SU-DHL-6 (cell line): Measurements from ENCODE around the gene SLC28A2.

Experiments used
- H2AFZ ChIP-seq: fragments of 200-600 bp; sonication (generic); 2 replicates; pipeline ENCODE4 v1.6.1; 2014; ENCODE audit warnings: low read depth, mild to moderate bottlenecking, moderate library complexity, mixed read lengths, antibody characterized with exemption, low read length; ENCODE audit not compliant: severe bottlenecking
- H3F3A ChIP-seq: fragments of 200-600 bp; shearing (Covaris generic); 2 replicates; pipeline ENCODE4 v1.6.0; 2016; ENCODE audit warnings: antibody characterized with exemption, mild to moderate bottlenecking; ENCODE audit not compliant: insufficient read depth
- H3K27ac ChIP-seq: fragments of 200-600 bp; sonication (generic); 2 replicates; pipeline ENCODE4 v1.5.1; 2016; ENCODE audit warnings: low read depth, mild to moderate bottlenecking, low read length, moderate library complexity, mixed read lengths
- H3K27me3 ChIP-seq: fragments of 200-600 bp; sonication (generic), shearing (Covaris generic); 2 replicates; pipeline ENCODE4 v1.6.0; 2014; ENCODE audit warnings: mild to moderate bottlenecking, low read length
- H3K36me3 ChIP-seq: fragments of 200-600 bp; sonication (generic); 2 replicates; pipeline ENCODE4 v1.6.1; 2014; ENCODE audit warnings: mild to moderate bottlenecking, low read length, mixed read lengths
- H3K4me2 ChIP-seq: fragments of 300-600, 200-600 bp; shearing (Covaris generic), sonication (generic); 2 replicates; pipeline ENCODE4 v1.6.0; 2014; ENCODE audit warnings: low read length, low read depth, mild to moderate bottlenecking; ENCODE audit not compliant: poor library complexity, severe bottlenecking
- H3K4me3 ChIP-seq: fragments of 200-600 bp; sonication (generic); 2 replicates; pipeline ENCODE4 v1.5.1; 2014; ENCODE audit warnings: antibody characterized with exemption, low read length, mild to moderate bottlenecking, mixed read lengths; ENCODE audit not compliant: insufficient read depth, poor library complexity, severe bottlenecking
- H3K79me2 ChIP-seq: fragments of 200-600 bp; sonication (generic); 2 replicates; pipeline ENCODE4 v1.6.1; 2014; ENCODE audit warnings: mild to moderate bottlenecking, low read length, moderate library complexity; ENCODE audit not compliant: insufficient read depth
- H3K9ac ChIP-seq: fragments of 200-600 bp; sonication (generic); 2 replicates; pipeline ENCODE4 v1.7.0; 2014; ENCODE audit warnings: mild to moderate bottlenecking, low read length
- H3K9me2 ChIP-seq: fragments of 200-600 bp; sonication (generic); replicated peaks from 2 replicates; pipeline ENCODE4 v1.6.1; 2014; ENCODE audit warnings: low read length; ENCODE audit not compliant: insufficient read depth
- H3K9me3 ChIP-seq: fragments of 200-600 bp; sonication (generic); 2 replicates; pipeline ENCODE4 v1.6.1; 2014; ENCODE audit warnings: low read length, mixed read lengths; ENCODE audit not compliant: insufficient read depth
- H4K20me1 ChIP-seq: fragments of 200-600 bp; sonication (generic); 2 replicates; pipeline ENCODE4 v1.6.1; 2014; ENCODE audit warnings: low read depth, mild to moderate bottlenecking, antibody characterized with exemption, low read length, moderate library complexity, mixed read lengths
- EZH2phosphoT487 ChIP-seq: fragments of 200-600 bp; sonication (generic), shearing (Covaris generic); conservative IDR thresholded peaks from 2 replicates; pipeline ENCODE4 v1.6.1; 2018; ENCODE audit warnings: mild to moderate bottlenecking, antibody characterized with exemption, low read length, moderate library complexity, mixed read lengths
- TF ChIP-seq, protein P1 (sequence below): fragments of 200-600 bp; sonication (generic); IDR thresholded peaks from one replicate; pipeline ENCODE4 v1.5.1; 2017; ENCODE audit warnings: antibody characterized with exemption, mild to moderate bottlenecking, low read length, moderate library complexity; ENCODE audit not compliant: insufficient read depth, poor library complexity, severe bottlenecking

SLC28A2 gene

DNA sequence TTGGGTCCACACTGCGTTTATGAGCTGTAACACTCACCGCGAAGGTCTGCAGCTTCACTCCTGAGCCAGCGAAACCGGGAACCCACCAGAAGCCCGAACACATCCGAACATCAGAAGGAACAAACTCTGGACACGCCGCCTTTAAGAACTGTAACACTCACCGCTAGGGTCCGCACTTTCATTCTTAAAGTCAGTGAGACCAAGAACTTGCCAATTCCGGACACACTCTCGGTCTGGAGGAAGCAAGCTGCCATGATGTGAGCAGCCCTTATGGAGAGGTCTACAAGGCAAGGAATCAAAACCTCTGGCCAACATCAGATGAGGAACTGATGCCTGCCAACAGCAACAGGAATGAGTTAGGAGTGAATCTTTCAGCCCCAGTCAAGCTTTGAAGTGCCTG is 62.9 kb downstream of the SLC28A2 start:
- H3K27me3 ChIP-seq = no peaks in the 10 kb centered on the region
- H3K9me3 ChIP-seq = no peaks in the 10 kb centered on the region
- no peaks in the 10 kb centered on the region for H4K20me1 ChIP-seq
- H3K4me3 ChIP-seq = no peak overlapping the region
- no peaks in the 10 kb centered on the region for H3K79me2 ChIP-seq
- H3K4me2 ChIP-seq = no peak overlapping the region
- no peak overlapping the region for H2AFZ ChIP-seq
- no peaks in the 10 kb centered on the region for H3K9me2 ChIP-seq
- H3K36me3 ChIP-seq = no peaks in the 10 kb centered on the region
- H3K9ac ChIP-seq = no peak overlapping the region
- TF ChIP-seq, protein P1, sequence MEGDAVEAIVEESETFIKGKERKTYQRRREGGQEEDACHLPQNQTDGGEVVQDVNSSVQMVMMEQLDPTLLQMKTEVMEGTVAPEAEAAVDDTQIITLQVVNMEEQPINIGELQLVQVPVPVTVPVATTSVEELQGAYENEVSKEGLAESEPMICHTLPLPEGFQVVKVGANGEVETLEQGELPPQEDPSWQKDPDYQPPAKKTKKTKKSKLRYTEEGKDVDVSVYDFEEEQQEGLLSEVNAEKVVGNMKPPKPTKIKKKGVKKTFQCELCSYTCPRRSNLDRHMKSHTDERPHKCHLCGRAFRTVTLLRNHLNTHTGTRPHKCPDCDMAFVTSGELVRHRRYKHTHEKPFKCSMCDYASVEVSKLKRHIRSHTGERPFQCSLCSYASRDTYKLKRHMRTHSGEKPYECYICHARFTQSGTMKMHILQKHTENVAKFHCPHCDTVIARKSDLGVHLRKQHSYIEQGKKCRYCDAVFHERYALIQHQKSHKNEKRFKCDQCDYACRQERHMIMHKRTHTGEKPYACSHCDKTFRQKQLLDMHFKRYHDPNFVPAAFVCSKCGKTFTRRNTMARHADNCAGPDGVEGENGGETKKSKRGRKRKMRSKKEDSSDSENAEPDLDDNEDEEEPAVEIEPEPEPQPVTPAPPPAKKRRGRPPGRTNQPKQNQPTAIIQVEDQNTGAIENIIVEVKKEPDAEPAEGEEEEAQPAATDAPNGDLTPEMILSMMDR = no peak
- TF ChIP-seq EZH2phosphoT487 = no peak
- no peak overlapping the region for H3K27ac ChIP-seq
- H3F3A ChIP-seq = no peaks in the 10 kb centered on the region

DNA sequence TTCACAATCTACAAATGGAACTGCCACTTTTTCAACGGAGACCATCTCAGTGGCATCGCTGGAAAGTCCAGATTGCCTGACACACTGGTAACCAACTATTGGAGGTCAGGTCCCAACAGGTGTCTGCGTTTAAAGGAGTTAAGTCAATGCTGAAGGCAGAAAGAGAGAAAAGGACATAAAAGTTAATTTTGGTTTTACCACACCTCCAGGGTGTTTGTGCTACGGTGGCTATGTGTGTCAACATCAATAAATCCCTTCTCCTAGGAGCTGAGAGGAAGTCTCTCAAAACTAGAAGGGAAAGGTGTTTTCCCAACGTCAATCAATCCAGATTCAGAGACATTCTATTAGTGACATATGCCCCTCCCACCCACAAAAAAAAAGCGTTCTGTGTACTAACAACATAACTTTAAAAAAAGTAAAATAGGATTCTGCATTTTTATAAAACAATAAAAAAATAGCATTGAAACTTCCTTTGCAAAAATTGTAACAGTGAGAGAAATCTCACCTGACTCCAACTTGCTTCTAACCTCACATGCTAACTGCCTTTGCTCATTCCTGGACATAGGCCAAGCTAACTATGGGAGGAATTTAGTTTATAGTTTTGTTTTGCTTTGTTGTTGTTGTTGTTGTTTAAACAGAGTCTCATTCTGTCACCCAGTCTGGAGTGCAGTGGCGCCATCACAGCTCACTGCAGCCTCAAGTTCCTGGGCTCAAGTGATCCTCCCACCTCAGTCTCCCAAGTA is 67.6 kb downstream of the SLC28A2 start:
- no peak overlapping the region for H3K4me2 ChIP-seq
- no peaks in the 10 kb centered on the region for H3F3A ChIP-seq
- no peaks in the 10 kb centered on the region for H3K79me2 ChIP-seq
- H3K9me3 ChIP-seq = no peaks in the 10 kb centered on the region
- H3K36me3 ChIP-seq = no peaks in the 10 kb centered on the region
- TF ChIP-seq, protein P1 = no peak
- TF ChIP-seq EZH2phosphoT487 = no peak
- H3K9me2 ChIP-seq = no peaks in the 10 kb centered on the region
- no peaks in the 10 kb centered on the region for H4K20me1 ChIP-seq
- H3K4me3 ChIP-seq = no peak overlapping the region
- H3K27me3 ChIP-seq = 0 out of 2 replicates have a peak, but pooled peaks cover 5% of the 10 kb centered on the region
- no peak overlapping the region for H3K27ac ChIP-seq
- no peak overlapping the region for H3K9ac ChIP-seq
- no peak overlapping the region for H2AFZ ChIP-seq

DNA sequence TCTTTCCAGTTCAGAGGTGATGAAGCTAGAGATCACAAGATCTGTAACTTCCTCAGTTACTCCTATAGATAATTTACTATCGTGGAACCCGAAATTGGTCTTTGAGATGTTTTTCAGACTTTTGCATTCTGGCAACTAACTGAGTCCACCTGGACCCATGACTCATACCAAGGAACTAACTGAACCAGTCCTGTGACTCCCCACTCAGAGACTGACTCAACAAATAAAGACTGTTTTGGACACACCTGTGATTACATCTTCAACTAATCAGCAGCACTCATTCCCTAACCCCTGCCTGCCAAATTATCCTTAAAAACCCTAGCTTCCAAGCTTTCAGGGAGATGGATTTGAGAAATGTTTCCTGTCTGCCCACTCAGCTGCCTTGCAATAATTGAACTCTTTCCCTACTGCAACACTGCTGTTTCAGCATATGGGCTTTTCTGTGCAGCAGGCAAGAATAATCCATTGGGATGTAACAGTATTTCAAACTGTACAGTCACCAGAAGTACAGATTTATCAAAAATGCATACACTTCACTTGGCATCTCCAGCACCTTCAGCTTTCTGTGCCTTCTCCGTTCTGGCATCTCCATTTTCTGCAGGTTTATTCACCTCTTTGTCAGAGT is 68.7 kb downstream of the SLC28A2 start:
- no peaks in the 10 kb centered on the region for H3F3A ChIP-seq
- H4K20me1 ChIP-seq = no peaks in the 10 kb centered on the region
- no peaks in the 10 kb centered on the region for H3K9me3 ChIP-seq
- no peaks in the 10 kb centered on the region for H3K79me2 ChIP-seq
- TF ChIP-seq, protein P1 = no peak
- no peak for TF ChIP-seq EZH2phosphoT487
- no peak overlapping the region for H3K4me3 ChIP-seq
- no peak overlapping the region for H2AFZ ChIP-seq
- no peaks in the 10 kb centered on the region for H3K9me2 ChIP-seq
- H3K27ac ChIP-seq = no peak overlapping the region
- no peak overlapping the region for H3K4me2 ChIP-seq
- no peaks in the 10 kb centered on the region for H3K36me3 ChIP-seq
- 0 out of 2 replicates have a peak, but pooled peaks cover 5% of the 10 kb centered on the region for H3K27me3 ChIP-seq
- H3K9ac ChIP-seq = no peak overlapping the region
